Brain microvascular endothelial cell (primary cell): ENCODE data around the gene MTR.

Experiments
- DNase-seq: peaks from one replicate; pipeline ENCODE4 v3.0.0-alpha.2; 2020
- H3K27ac ChIP-seq: fragments of 250-450 bp; sonication (Bioruptor Pico); 2 replicates; pipeline ENCODE4 v1.5.1; 2020; ENCODE audit warnings: mild to moderate bottlenecking, moderate library complexity
- H3K27me3 ChIP-seq: fragments of 250-450 bp; sonication (Bioruptor Pico); replicated peaks from 2 replicates; pipeline ENCODE4 v1.5.1; 2020; ENCODE audit warnings: mild to moderate bottlenecking
- H3K36me3 ChIP-seq: fragments of 250-450 bp; sonication (Bioruptor Pico); replicated peaks from 2 replicates; pipeline ENCODE4 v1.5.1; 2020; ENCODE audit warnings: mild to moderate bottlenecking
- H3K4me3 ChIP-seq: 2 replicates; pipeline ENCODE4 v1.5.1; 2011; ENCODE audit warnings: low read depth, mild to moderate bottlenecking, control low read depth, low read length, moderate library complexity
- in situ Hi-C: cut with HindIII; loops from 2 replicates; pipeline ENCODE4 v1.10.0; 2017; ENCODE audit warnings: low sequenced_read_pairs, low pct_ligation_motif_present
- TF ChIP-seq, protein P1 (sequence below): IDR thresholded peaks from 2 replicates; pipeline ENCODE4 v1.5.1; 2011; ENCODE audit warnings: low read depth, mild to moderate bottlenecking, moderate library complexity, low read length, control low read depth, inconsistent platforms; ENCODE audit errors: missing control alignments

Gene MTR

GRCh38 chr1:236799001-236799400 lies 3.9 kb downstream of the MTR start:
- Histone ChIP-seq H3K27me3 (no peaks in the 10 kb centered on the region), H3K4me3 (no peak overlapping the region), H3K36me3 (no peaks in the 10 kb centered on the region), H3K27ac (no peak overlapping the region)
- TF ChIP-seq, protein P1, sequence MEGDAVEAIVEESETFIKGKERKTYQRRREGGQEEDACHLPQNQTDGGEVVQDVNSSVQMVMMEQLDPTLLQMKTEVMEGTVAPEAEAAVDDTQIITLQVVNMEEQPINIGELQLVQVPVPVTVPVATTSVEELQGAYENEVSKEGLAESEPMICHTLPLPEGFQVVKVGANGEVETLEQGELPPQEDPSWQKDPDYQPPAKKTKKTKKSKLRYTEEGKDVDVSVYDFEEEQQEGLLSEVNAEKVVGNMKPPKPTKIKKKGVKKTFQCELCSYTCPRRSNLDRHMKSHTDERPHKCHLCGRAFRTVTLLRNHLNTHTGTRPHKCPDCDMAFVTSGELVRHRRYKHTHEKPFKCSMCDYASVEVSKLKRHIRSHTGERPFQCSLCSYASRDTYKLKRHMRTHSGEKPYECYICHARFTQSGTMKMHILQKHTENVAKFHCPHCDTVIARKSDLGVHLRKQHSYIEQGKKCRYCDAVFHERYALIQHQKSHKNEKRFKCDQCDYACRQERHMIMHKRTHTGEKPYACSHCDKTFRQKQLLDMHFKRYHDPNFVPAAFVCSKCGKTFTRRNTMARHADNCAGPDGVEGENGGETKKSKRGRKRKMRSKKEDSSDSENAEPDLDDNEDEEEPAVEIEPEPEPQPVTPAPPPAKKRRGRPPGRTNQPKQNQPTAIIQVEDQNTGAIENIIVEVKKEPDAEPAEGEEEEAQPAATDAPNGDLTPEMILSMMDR, result no peak
- in situ Hi-C loops, result no loop called here
- DNase-seq, result no peak

DNA sequence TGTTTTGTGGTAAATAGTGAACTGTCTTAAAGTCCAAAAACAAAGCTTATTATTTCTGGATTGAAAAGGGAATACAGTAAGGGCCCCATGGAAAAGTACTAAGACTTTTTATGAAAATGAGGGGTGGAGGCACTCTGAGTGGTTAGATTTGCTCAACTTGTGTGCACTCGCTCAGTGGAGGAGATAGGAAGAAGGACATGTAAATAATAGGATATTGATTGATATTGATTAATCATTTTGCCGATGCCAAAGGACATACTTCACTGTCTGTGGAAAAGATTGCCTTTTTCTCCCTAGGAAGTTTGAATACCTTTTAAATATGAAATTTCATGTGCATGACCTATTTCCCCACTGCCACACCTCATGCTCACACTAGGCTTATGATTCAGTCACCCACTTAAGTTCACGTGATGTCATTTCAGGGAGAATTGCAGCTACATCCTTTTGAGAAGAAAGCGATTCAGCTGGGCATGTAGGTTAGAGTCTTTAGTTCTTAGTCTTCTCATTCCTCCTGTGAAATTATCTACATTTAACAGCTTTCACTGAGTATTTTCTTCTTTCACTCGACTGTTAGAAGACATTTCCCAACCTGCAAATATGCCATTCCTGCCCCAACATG lies 5.0 kb downstream of the MTR start:
- H3K36me3 ChIP-seq, result no peaks in the 10 kb centered on the region

DNA sequence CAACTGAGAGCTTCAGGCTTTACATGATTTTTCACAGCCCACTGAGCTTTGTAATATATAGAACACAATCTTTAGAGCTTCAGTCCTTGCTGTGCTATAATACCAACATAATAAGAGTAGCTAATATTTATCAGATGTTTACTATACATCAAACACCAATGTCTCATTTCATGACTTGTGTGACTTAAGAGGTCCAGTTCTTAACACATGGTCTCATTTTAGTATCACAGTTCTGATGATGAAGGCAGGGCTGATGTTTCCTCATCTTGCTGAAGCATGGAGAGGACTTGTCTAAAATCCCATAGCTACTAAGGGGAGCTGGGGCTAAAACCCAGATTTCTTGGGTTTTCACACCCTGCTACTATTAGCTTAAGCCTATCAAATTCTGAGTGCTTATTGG lies 5.5 kb downstream of the MTR start:
- no peaks in the 10 kb centered on the region for H3K36me3 ChIP-seq
- TF ChIP-seq, protein P1, result no peak
- no peak overlapping the region for H3K4me3 ChIP-seq
- in situ Hi-C loops, result no loop called here
- no peak overlapping the region for H3K27ac ChIP-seq
- DNase-seq, result no peak
- no peaks in the 10 kb centered on the region for H3K27me3 ChIP-seq

More for the DNA sequence above, 5.0 kb downstream of the MTR start:
- Histone ChIP-seq H3K27me3 (no peaks in the 10 kb centered on the region), H3K27ac (no peak overlapping the region), H3K4me3 (no peak overlapping the region)
- no peak for DNase-seq
- in situ Hi-C loops, result no loop called here
- TF ChIP-seq, protein P1, result no peak

DNA sequence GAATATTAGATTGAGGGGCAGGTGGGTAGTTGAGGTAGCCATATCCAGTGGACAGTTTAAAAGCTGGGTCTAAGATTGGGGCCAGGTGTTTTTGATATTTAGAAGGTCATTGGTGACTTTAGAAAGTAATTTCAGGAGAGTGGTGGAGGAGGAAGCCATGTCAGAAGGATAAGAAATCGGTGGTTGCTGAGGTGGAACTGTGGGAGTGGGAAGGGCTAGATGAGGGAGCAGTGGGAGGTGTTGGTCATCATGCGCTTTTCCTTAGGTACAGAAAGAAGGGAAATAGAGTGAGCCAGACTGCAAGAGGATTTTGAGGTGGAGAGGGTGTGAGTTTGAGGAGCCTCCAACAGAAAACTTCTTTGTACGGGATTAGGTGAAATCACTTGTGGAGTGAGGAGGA lies 7.2 kb downstream of the MTR start:
- TF ChIP-seq, protein P1, result no peak
- Histone ChIP-seq H3K36me3 (no peaks in the 10 kb centered on the region), H3K4me3 (no peak overlapping the region), H3K27ac (no peak overlapping the region), H3K27me3 (no peaks in the 10 kb centered on the region)
- DNase-seq, result no peak
- in situ Hi-C loops, result no loop called here

GRCh38 chr1:236806634-236807033 lies 11.5 kb downstream of the MTR start:
- Histone ChIP-seq H3K4me3 (no peak overlapping the region), H3K27ac (no peak overlapping the region), H3K27me3 (no peaks in the 10 kb centered on the region), H3K36me3 (peaks cover 6% of the 10 kb centered on the region)
- TF ChIP-seq, protein P1, result no peak
- no peak for DNase-seq
- in situ Hi-C loops, result no loop called here

- Histone ChIP-seq H3K27me3 (no peaks in the 10 kb centered on the region), H3K4me3 (no peak overlapping the region), H3K36me3 (peaks cover 7% of the 10 kb centered on the region), H3K27ac (no peak overlapping the region)
- TF ChIP-seq, protein P1, result no peak
- in situ Hi-C loops, result no loop called here
- DNase-seq, result no peak
Measured at GRCh38 chr1:236808005-236808404, 12.9 kb downstream of the MTR start.
